K562 (cell line): ENCODE data around the gene ZNF473. TPM values are rescaled to one million over a fixed set of nuclear protein-coding genes. Genes with fewer than 3 reads are reported as not detected.
A peak's percentile ranks its signal among the peaks of the same experiment; 100 is the strongest.

ENCODE experiments used
- ETV6 ChIP-seq, 3 experiments: fragments of 150-350 bp in 1 of 3; sonication (generic) in 1 of 3; formaldehyde crosslinking in 1 of 3; IDR thresholded peaks; 2 replicates each; pipeline versions ENCODE4 v1.6.1 to v1.8.0; 2014 to 2022; ENCODE audit warnings: borderline replicate concordance in 2 of 3, low read depth in 2 of 3, antibody characterized with exemption in 1 of 3, low read length in 1 of 3, mild to moderate bottlenecking in 1 of 3, missing genetic modification reagents in 1 of 3
- FIP1L1 ChIP-seq: fragments of 200-400 bp; formaldehyde crosslinking; IDR thresholded peaks from 2 replicates; pipeline ENCODE4 v1.6.1; 2018; ENCODE audit warnings: mild to moderate bottlenecking, low read depth, low read length; ENCODE audit not compliant: poor library complexity, severe bottlenecking
- GMEB1 ChIP-seq: fragments of 250-450 bp; sonication (Bioruptor Pico); IDR thresholded peaks from 2 replicates; pipeline ENCODE4 v1.4.0; 2020; ENCODE audit warnings: mild to moderate bottlenecking
- HDAC3 ChIP-seq: fragments of 450-650 bp; IDR thresholded peaks from 2 replicates; pipeline ENCODE4 v1.6.1; 2018; ENCODE audit warnings: borderline replicate concordance, mild to moderate bottlenecking, moderate library complexity; ENCODE audit not compliant: partially characterized antibody
- IRF9 ChIP-seq: fragments of 450-650 bp; IDR thresholded peaks from 2 replicates; pipeline ENCODE4 v1.6.1; 2016; ENCODE audit warnings: missing biosample characterization, missing genetic modification characterization
- MGA ChIP-seq: fragments of 450-650 bp; IDR thresholded peaks from 2 replicates; pipeline ENCODE4 v1.6.1; 2016; ENCODE audit warnings: mild to moderate bottlenecking, moderate library complexity
- NELFE ChIP-seq: IDR thresholded peaks from 2 replicates; pipeline ENCODE4 v1.6.1; 2011; ENCODE audit warnings: mild to moderate bottlenecking; ENCODE audit not compliant: insufficient read depth, insufficient read length
- TEAD2 ChIP-seq: fragments of 450-650 bp; IDR thresholded peaks from 2 replicates; pipeline ENCODE4 v1.6.1; 2016; ENCODE audit warnings: missing genetic modification characterization, control low read depth, missing compliant biosample characterization
- ZC3H8 ChIP-seq: fragments of 450-650 bp; IDR thresholded peaks from 2 replicates; pipeline ENCODE4 v1.6.1; 2017
- ZNF449 ChIP-seq: fragments of 250-450 bp; sonication (Bioruptor Pico); IDR thresholded peaks from 2 replicates; pipeline ENCODE4 v1.8.0; 2022; ENCODE audit warnings: moderate library complexity, mild to moderate bottlenecking, inconsistent platforms
- ZNF766 ChIP-seq: fragments of 200-800 bp; sonication (Bioruptor generic); conservative IDR thresholded peaks from 2 replicates; pipeline ENCODE4 v1.6.1; 2016; ENCODE audit warnings: missing genetic modification characterization, missing compliant biosample characterization
- polyA plus RNA-seq, 8 experiments: library from polyadenylated mRNA; depleted of rRNA in 4 of 8; stranded (reverse) in 5 of 8; unstranded in 3 of 8; fragments of >200 nt; fragmentation: Nextera tagmentation in 2 of 8; fragmentation: Illumina TruSeq in 1 of 8; extraction: Ambion mirVana in 2 of 8; extraction: Trizol in 1 of 8; gene quantifications; 2 replicates each; pipeline versions ENCODE4 v1.2.1 to v1.2.3, GENCODE V29; 2011 to 2014; ENCODE audit warnings: inconsistent platforms in 1 of 8, missing spikeins in 1 of 8
- total RNA-seq, 7 experiments: library from RNA; depleted of rRNA in 6 of 7; stranded (reverse); fragments of >200 nt in 6 of 7; fragmentation: Illumina TruSeq in 2 of 7; extraction: Trizol in 2 of 7; gene quantifications; 2 replicates each; pipeline versions ENCODE4 v1.2.1 to v1.2.3, GENCODE V29; 2011 to 2021; ENCODE audit warnings: low replicate concordance in 1 of 7

The ZNF473 gene
- total and polyA plus RNA-seq, 9 of the 15 experiments (the other 6 are each of a cell fraction or from before 2014, with no cell fraction given) = 8.2 to 34.0 (median 28.5) TPM

- TF ChIP-seq MGA (no peak), NELFE (no peak), ZNF766 (peak; percentile 100), IRF9 (peak; percentile 94), ZNF449 (CRISPR knock-in tag) (peak; percentile 93), TEAD2 (tag) (peak; percentile 94), ETV6 (IDR thresholded peaks at IDR 0.05; ENCODE audit: borderline replicate concordance in 1 of 2, low read depth in 2 of 2, low read length in 1 of 2) (peak in 1 of 2 experiments; percentile 22; a peak in 1 of 4 replicates), ETV6 (CRISPR knock-in tag; IDR thresholded peaks at IDR 0.05; ENCODE audit: borderline replicate concordance) (peak; percentile 100), FIP1L1 (no peak), ZC3H8 (peak; percentile 93), GMEB1 (CRISPR knock-in tag) (peak; percentile 66), HDAC3 (no peak)
Observed at GRCh38 chr19:49987159-49987698, 38.6 kb upstream of the ZNF473 start (continued).
